Lung (tissue), 12 donors: Measurements from ENCODE around the gene INPP4B. TPM values are rescaled to one million over a fixed set of nuclear protein-coding genes. Genes with fewer than 3 reads are reported as not detected.

Source experiments
- ATAC-seq: fragments of 200-7000 bp; cut with Tn5 transposase; one replicate; pipeline ENCODE4 v1.9.1; 2020; ENCODE audit warnings: moderate number of reproducible peaks; ENCODE audit not compliant: insufficient read depth, low FRiP score
- DNase-seq, 3 donors: peaks; one replicate each; pipeline ENCODE4 v3.0.0-alpha.2; 2013 to 2017
- H3K27ac ChIP-seq, 2 donors: one replicate each; pipeline ENCODE4 v1.5.1; 2013; ENCODE audit warnings: mild to moderate bottlenecking in 2 of 2, moderate library complexity in 2 of 2, control low read depth in 1 of 2, inconsistent platforms in 1 of 2, low read depth in 1 of 2, low read length in 1 of 2
- H3K27me3 ChIP-seq, 3 donors: one replicate each; pipeline ENCODE4 v1.5.1; 2013; ENCODE audit warnings: low read length in 2 of 3; ENCODE audit not compliant: control insufficient read depth in 3 of 3, insufficient read depth in 3 of 3
- H3K36me3 ChIP-seq, 4 donors: one replicate each; pipeline ENCODE4 v1.5.1; 2013; ENCODE audit warnings: low read length in 4 of 4, mild to moderate bottlenecking in 1 of 4, moderate library complexity in 1 of 4; ENCODE audit not compliant: control insufficient read depth in 4 of 4, insufficient read depth in 4 of 4
- H3K4me1 ChIP-seq, 5 donors: one replicate each; pipeline ENCODE4 v1.5.1; 2013; ENCODE audit warnings: low read length in 5 of 5, mild to moderate bottlenecking in 2 of 5, moderate library complexity in 1 of 5; ENCODE audit not compliant: control insufficient read depth in 5 of 5, insufficient read depth in 5 of 5
- H3K4me3 ChIP-seq: one replicate; pipeline ENCODE4 v1.5.1; 2013; ENCODE audit warnings: mild to moderate bottlenecking, control low read depth, moderate library complexity
- H3K9ac ChIP-seq, 2 donors: one replicate each; pipeline ENCODE4 v1.5.1; 2013; ENCODE audit warnings: low read length in 2 of 2, control low read depth in 1 of 2; ENCODE audit not compliant: insufficient read depth in 1 of 2
- H3K9me3 ChIP-seq, 4 donors: one replicate each; pipeline ENCODE4 v1.5.1; 2013; ENCODE audit warnings: low read length in 3 of 4, mild to moderate bottlenecking in 1 of 4, moderate library complexity in 1 of 4; ENCODE audit not compliant: control insufficient read depth in 4 of 4, insufficient read depth in 3 of 4
- WGBS, 2 donors: extraction: QIAGEN DNeasy Blood & Tissue Kit; methylation state at CpG; one replicate each; pipeline ENCODE4 v1.1.7; 2013; 5-methylcytosine and 5-hydroxymethylcytosine counted together
- polyA plus RNA-seq, 2 donors: library from polyadenylated mRNA; stranded (reverse); fragments of 200-250 nt; gene quantifications; one replicate each; pipeline ENCODE4 v1.2.1, GENCODE V29; 2013
- total RNA-seq, 2 donors: library from RNA; depleted of rRNA in 1 of 2; stranded (reverse); fragments of >200 nt in 1 of 2; gene quantifications; one replicate each; pipeline ENCODE4 v1.2.1, GENCODE V29; 2014 to 2021
- TF ChIP-seq, protein P1 (sequence below): IDR thresholded peaks from 2 replicates; pipeline ENCODE4 v1.5.1; 2012; ENCODE audit warnings: mild to moderate bottlenecking; ENCODE audit errors: control extremely low read depth, extremely low read depth
- donor health status: control.
- donor health status: control.
- donor health status: Bipolar disorder and iron deficiency.
- donor health status: healthy.
- donor health status: DM: yes; HTN: yes; CAD: no.

INPP4B gene
- total and polyA plus RNA-seq, 4 donors = 2.4 to 32.6 (median 5.6) TPM

- 90 to 92% methylated on average over 2 of the region's 2 CpGs for WGBS, 2 donors
- Histone ChIP-seq H3K4me1 (no peaks in the 10 kb centered on the region), H3K9me3 (peaks cover 0 to 2% (median 0%) of the 10 kb centered on the region in 4 donors), H3K9ac (no peak overlapping the region), H3K27ac (no peak overlapping the region), H3K36me3 (no peaks in the 10 kb centered on the region), H3K4me3 (no peak overlapping the region), H3K27me3 (no peaks in the 10 kb centered on the region)
- DNase-seq = no peak
- ATAC-seq = no peak
- TF ChIP-seq, protein P1, sequence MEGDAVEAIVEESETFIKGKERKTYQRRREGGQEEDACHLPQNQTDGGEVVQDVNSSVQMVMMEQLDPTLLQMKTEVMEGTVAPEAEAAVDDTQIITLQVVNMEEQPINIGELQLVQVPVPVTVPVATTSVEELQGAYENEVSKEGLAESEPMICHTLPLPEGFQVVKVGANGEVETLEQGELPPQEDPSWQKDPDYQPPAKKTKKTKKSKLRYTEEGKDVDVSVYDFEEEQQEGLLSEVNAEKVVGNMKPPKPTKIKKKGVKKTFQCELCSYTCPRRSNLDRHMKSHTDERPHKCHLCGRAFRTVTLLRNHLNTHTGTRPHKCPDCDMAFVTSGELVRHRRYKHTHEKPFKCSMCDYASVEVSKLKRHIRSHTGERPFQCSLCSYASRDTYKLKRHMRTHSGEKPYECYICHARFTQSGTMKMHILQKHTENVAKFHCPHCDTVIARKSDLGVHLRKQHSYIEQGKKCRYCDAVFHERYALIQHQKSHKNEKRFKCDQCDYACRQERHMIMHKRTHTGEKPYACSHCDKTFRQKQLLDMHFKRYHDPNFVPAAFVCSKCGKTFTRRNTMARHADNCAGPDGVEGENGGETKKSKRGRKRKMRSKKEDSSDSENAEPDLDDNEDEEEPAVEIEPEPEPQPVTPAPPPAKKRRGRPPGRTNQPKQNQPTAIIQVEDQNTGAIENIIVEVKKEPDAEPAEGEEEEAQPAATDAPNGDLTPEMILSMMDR = no peak
Observed at GRCh38 chr4:142434519-142435224, 411.4 kb downstream of the INPP4B start.

DNA sequence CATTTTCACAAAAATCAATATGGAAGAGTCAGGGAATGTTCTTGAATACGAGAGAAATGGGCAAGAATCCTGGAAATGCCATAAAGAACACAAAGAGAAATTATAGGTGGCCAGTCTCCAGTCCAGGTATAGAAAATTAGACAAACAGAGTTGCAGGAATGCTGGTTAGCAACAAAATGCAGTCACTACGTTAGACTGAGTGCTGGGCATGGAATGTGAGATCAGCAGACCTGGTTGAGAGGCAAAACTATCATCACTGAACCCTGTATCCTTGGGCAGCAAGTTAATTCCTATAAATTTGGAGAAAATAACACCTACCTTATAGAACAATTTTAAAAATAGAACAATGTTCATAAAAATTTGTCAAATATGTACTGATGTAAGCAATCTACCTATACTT, 417.4 kb downstream of the INPP4B start:
- Histone ChIP-seq H3K9ac (no peak overlapping the region), H3K4me3 (no peak overlapping the region), H3K27me3 (no peaks in the 10 kb centered on the region), H3K27ac (no peak overlapping the region), H3K4me1 (no peaks in the 10 kb centered on the region), H3K9me3 (no peaks in the 10 kb centered on the region), H3K36me3 (no peaks in the 10 kb centered on the region)
- TF ChIP-seq, protein P1 = no peak
- DNase-seq (no peak), ATAC-seq (no peak)
- 70 to 94% methylated on average over 2 of the region's 2 CpGs for WGBS, 2 donors

DNA sequence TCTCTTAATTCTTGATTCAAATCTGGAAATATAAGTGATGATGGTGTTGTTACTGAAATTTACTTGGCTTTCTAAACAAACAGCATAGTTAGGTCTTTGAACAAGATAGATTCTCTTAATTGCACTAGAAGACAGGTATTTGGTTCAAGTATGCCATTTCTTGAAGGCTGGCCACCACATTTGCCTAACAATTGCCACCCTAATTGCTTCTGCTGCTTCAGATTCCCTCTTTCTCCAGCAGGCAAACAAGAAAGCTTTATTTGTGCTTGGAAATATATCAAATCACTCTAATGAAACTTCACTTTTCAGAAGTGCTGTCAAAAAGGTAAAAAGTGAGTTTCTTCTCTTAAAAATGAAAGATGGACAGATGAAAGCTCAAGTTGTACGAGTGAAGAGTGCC, 418.6 kb downstream of the INPP4B start:
- H3K4me3 ChIP-seq = no peak overlapping the region
- 92% methylated on average over 1 of the region's 1 CpG for WGBS, 2 donors
- no peak for DNase-seq
- no peaks in the 10 kb centered on the region for H3K9me3 ChIP-seq
- no peaks in the 10 kb centered on the region for H3K4me1 ChIP-seq
- H3K27ac ChIP-seq = no peak overlapping the region
- no peak for ATAC-seq
- no peaks in the 10 kb centered on the region for H3K36me3 ChIP-seq
- no peaks in the 10 kb centered on the region for H3K27me3 ChIP-seq
- TF ChIP-seq, protein P1 = no peak
- H3K9ac ChIP-seq = no peak overlapping the region

GRCh38 chr4:142423861-142424260, 422.2 kb downstream of the INPP4B start:
- DNase-seq = peak in 2 of 3 donors; percentile 24 to 52
- H3K27me3 ChIP-seq = no peaks in the 10 kb centered on the region
- H3K27ac ChIP-seq = no peak overlapping the region
- TF ChIP-seq, protein P1 = no peak
- no peak overlapping the region for H3K4me3 ChIP-seq
- peaks cover 0 to 4% (median 0%) of the 10 kb centered on the region in 5 donors for H3K4me1 ChIP-seq
- WGBS, 2 donors = 70 to 82% methylated on average over 2 of the region's 2 CpGs
- H3K9ac ChIP-seq = no peak overlapping the region
- H3K9me3 ChIP-seq = no peaks in the 10 kb centered on the region
- H3K36me3 ChIP-seq = no peaks in the 10 kb centered on the region
- ATAC-seq = no peak
